GM18526 (cell line): ENCODE data around the gene GRID2IP.

ENCODE experiments used
- POLR2A ChIP-seq: IDR thresholded peaks from 3 replicates; pipeline ENCODE4 v1.6.1; 2011; ENCODE audit not compliant: insufficient read length; ENCODE audit errors: extremely low read depth

The GRID2IP gene

GRCh38 chr7:6507906-6508305, 43.4 kb downstream of the GRID2IP start:
- TF ChIP-seq POLR2A = no peak

- no peak for TF ChIP-seq POLR2A
Observed at GRCh38 chr7:6505685-6506559, 45.3 kb downstream of the GRID2IP start.

- TF ChIP-seq POLR2A = no peak
Observed at GRCh38 chr7:6504996-6505395, 46.3 kb downstream of the GRID2IP start.

GRCh38 chr7:6502886-6503285, 48.4 kb downstream of the GRID2IP start:
- TF ChIP-seq POLR2A = no peak

GRCh38 chr7:6501586-6502564, 49.4 kb downstream of the GRID2IP start:
- no peak for TF ChIP-seq POLR2A

GRCh38 chr7:6500691-6501090, 50.6 kb downstream of the GRID2IP start:
- no peak for TF ChIP-seq POLR2A

GRCh38 chr7:6497994-6498393, 53.3 kb downstream of the GRID2IP start:
- TF ChIP-seq POLR2A = no peak

GRCh38 chr7:6497637-6497905, 53.7 kb downstream of the GRID2IP start:
- no peak for TF ChIP-seq POLR2A

GRCh38 chr7:6496842-6497636, 54.2 kb downstream of the GRID2IP start:
- no peak for TF ChIP-seq POLR2A

- no peak for TF ChIP-seq POLR2A
Observed at GRCh38 chr7:6495597-6496262, 55.5 kb downstream of the GRID2IP start.

- no peak for TF ChIP-seq POLR2A
Observed at GRCh38 chr7:6494365-6494764, 56.9 kb downstream of the GRID2IP start.

GRCh38 chr7:6491194-6491593, 60.1 kb downstream of the GRID2IP start:
- no peak for TF ChIP-seq POLR2A

- no peak for TF ChIP-seq POLR2A
Observed at GRCh38 chr7:6489612-6490011, 61.6 kb downstream of the GRID2IP start.

GRCh38 chr7:6487184-6487545, 64.1 kb downstream of the GRID2IP start:
- TF ChIP-seq POLR2A = no peak
